Muscle of back (tissue), 11 donors: ENCODE results near the gene C3orf62. TPM values are rescaled to one million over a fixed set of nuclear protein-coding genes. Genes with fewer than 3 reads are reported as not detected.

Experiments used
- DNase-seq, 3 donors: peaks; one replicate each; pipeline versions ENCODE4 v3.0.0 to v3.0.0-alpha.2; 2013
- polyA plus RNA-seq, 10 donors: library from polyadenylated mRNA; unstranded; fragments of 120-200 nt; gene quantifications; one replicate each; pipeline ENCODE4 v1.2.1, GENCODE V29; 2013; ENCODE audit not compliant: insufficient read length in 10 of 10

The C3orf62 gene
- polyA plus RNA-seq, 10 donors, result 4.2 to 15.5 (median 7.3) TPM

DNA sequence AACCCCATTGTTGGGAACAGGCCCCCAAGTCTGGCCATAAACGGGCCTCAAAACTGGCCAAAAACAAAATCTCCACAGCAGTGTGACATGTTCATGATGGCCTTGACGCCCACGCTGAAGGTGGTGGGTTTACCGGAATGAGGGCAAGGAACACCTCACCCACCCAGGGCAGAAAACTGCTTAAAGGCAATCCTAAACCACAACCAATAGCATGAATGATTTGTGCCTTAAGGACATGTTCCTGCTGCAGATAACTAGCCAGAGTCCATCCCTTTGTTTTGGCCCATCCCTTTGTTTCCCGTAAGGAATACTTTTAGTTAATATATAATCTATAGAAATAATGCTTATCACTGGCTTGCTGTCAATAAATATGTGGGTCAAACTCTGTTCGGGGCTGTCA, 57.9 kb downstream of the C3orf62 start:
- no peak for DNase-seq

Other genes starting within 250 kb of the C3orf62 start
- gene IMPDH2, start 247.8 kb downstream of the C3orf62 start, polyA plus RNA-seq, result 100 to 1,000 TPM; 186 to 255 (median 241) TPM
- 10 to 100 TPM; 47.5 to 63.6 (median 53.9) TPM for gene QRICH1, start 183.2 kb downstream of the C3orf62 start, polyA plus RNA-seq
- 100 to 1,000 TPM; 227 to 289 (median 271) TPM for gene QARS1, start 172.5 kb downstream of the C3orf62 start, polyA plus RNA-seq
- 10 to 100 TPM; 28.5 to 37.0 (median 32.0) TPM for gene USP19, start 156.4 kb downstream of the C3orf62 start, polyA plus RNA-seq
- 100 to 1,000 TPM; 258 to 439 (median 333) TPM for gene LAMB2, start 144.2 kb downstream of the C3orf62 start, polyA plus RNA-seq
- gene CCDC71, start 110.9 kb downstream of the C3orf62 start, polyA plus RNA-seq, result 10 to 100 TPM; 11.4 to 18.8 (median 14.0) TPM
- 100 to 1,000 TPM in 4 of 10 donors, 10 to 100 TPM in 6; 64.9 to 114 (median 89.6) TPM for gene KLHDC8B, start 105.6 kb downstream of the C3orf62 start, polyA plus RNA-seq
- 10 to 100 TPM; 30.0 to 66.4 (median 46.6) TPM for gene USP4, start 62.8 kb upstream of the C3orf62 start, polyA plus RNA-seq
- 100 to 1,000 TPM in 7 of 10 donors, 10 to 100 TPM in 3; 81.4 to 150 (median 113) TPM for gene GPX1, start 81.1 kb upstream of the C3orf62 start, polyA plus RNA-seq
- gene RHOA, start 134.7 kb upstream of the C3orf62 start, polyA plus RNA-seq, result 100 to 1,000 TPM; 383 to 515 (median 449) TPM
- 10 to 100 TPM; 13.4 to 18.6 (median 16.0) TPM for gene TCTA, start 135.2 kb upstream of the C3orf62 start, polyA plus RNA-seq
- gene AMT, start 145.2 kb upstream of the C3orf62 start, polyA plus RNA-seq, result 10 to 100 TPM in 6 of 10 donors, 1 to 10 TPM in 4; 6.6 to 16.7 (median 10.1) TPM
- 10 to 100 TPM in 9 of 10 donors, 1 to 10 TPM in 1; 8.6 to 19.4 (median 14.1) TPM for gene NICN1, start 152.1 kb upstream of the C3orf62 start, polyA plus RNA-seq
- gene DAG1, start 193.0 kb upstream of the C3orf62 start, polyA plus RNA-seq, result 100 to 1,000 TPM; 155 to 247 (median 209) TPM